HG02981 (cell line): ENCODE data around the gene CDC42EP2.
"Not testable (repeated sequence)": the region's sequence is repeated elsewhere in the genome, so short reads cannot be mapped to it uniquely, and the experiment has no call there.

Source experiments
- ATAC-seq: cut with Tn5 transposase; IDR thresholded peaks from one replicate; pipeline ENCODE4 v1.9.1; 2021; ENCODE audit warnings: mild to moderate bottlenecking, moderate library complexity; ENCODE audit not compliant: unreplicated experiment

The CDC42EP2 gene

GRCh38 chr11:65317025-65317786 is 2.5 kb downstream of the CDC42EP2 start:
- no peak for ATAC-seq

- no peak for ATAC-seq
Measured at GRCh38 chr11:65320386-65321075, 5.9 kb downstream of the CDC42EP2 start.

GRCh38 chr11:65321076-65321475 is 6.4 kb downstream of the CDC42EP2 start:
- no peak for ATAC-seq

GRCh38 chr11:65321828-65322485 is 7.3 kb downstream of the CDC42EP2 start:
- ATAC-seq, result no peak

GRCh38 chr11:65323813-65324212 is 9.1 kb downstream of the CDC42EP2 start:
- ATAC-seq, result no peak

- no peak for ATAC-seq
Measured at GRCh38 chr11:65325435-65325834, 10.8 kb downstream of the CDC42EP2 start.

GRCh38 chr11:65327021-65327420 is 12.4 kb downstream of the CDC42EP2 start:
- ATAC-seq, result no peak

GRCh38 chr11:65329478-65329877 is 14.8 kb downstream of the CDC42EP2 start:
- ATAC-seq, result no peak

- no peak for ATAC-seq
Measured at GRCh38 chr11:65329944-65330403, 15.3 kb downstream of the CDC42EP2 start.

GRCh38 chr11:65330544-65330943 is 15.9 kb downstream of the CDC42EP2 start:
- no peak for ATAC-seq

GRCh38 chr11:65332591-65332990 is 17.9 kb downstream of the CDC42EP2 start:
- ATAC-seq, result not testable (repeated sequence)

GRCh38 chr11:65334696-65335295 is 20.1 kb downstream of the CDC42EP2 start:
- no peak for ATAC-seq

- ATAC-seq, result no peak
Measured at GRCh38 chr11:65338676-65339075, 24.0 kb downstream of the CDC42EP2 start.

- ATAC-seq, result no peak
Measured at GRCh38 chr11:65340226-65340625, 25.6 kb downstream of the CDC42EP2 start.

- ATAC-seq, result no peak
Measured at GRCh38 chr11:65341856-65342255, 27.2 kb downstream of the CDC42EP2 start.

- ATAC-seq, result no peak
Measured at GRCh38 chr11:65351511-65351910, 36.8 kb downstream of the CDC42EP2 start.

- ATAC-seq, result no peak
Measured at GRCh38 chr11:65352783-65353182, 38.1 kb downstream of the CDC42EP2 start.

GRCh38 chr11:65353376-65353775 is 38.7 kb downstream of the CDC42EP2 start:
- ATAC-seq, result no peak

- ATAC-seq, result no peak
Measured at GRCh38 chr11:65353900-65354264, 39.2 kb downstream of the CDC42EP2 start.

GRCh38 chr11:65354265-65355012 is 39.8 kb downstream of the CDC42EP2 start, which contains the start of gene TIGD3:
Gene TIGD3 (plus strand): TSS chr11:65354751. CDS start chr11:65355809, 1,058 bp downstream.
- ATAC-seq, result peak; percentile 86
